Naive thymus-derived CD8-positive, alpha-beta T cell (primary cell): ENCODE data around the gene SPTSSA. TPM values are rescaled to one million over a fixed set of nuclear protein-coding genes. Genes with fewer than 3 reads are reported as not detected.
A peak's percentile ranks its signal among the peaks of the same experiment; 100 is the strongest.

Experiments used
- ATAC-seq, 2 donors: fragments of 150-1000 bp; cut with Tn5 transposase in 1 of 2; sonication (Bioruptor Pico), chemical (Tn5 transposase) in 1 of 2; 1 replicate in 1 of 2; 2 replicates in 1 of 2; pipeline ENCODE4 v1.10.0; 2021; ENCODE audit warnings: mild to moderate bottlenecking in 2 of 2, moderate library complexity in 2 of 2
- POLR2A ChIA-PET: fragments of 350-600 bp; sonication (Branson Sonifier 250); formaldehyde crosslinking; loops from one replicate; lab custom pipeline; 2021; ENCODE audit warnings: antibody characterized with exemption; lab: Charles Lee
- DNase-seq, 10 donors: peaks; one replicate each; pipeline versions ENCODE4 v3.0.0 to v3.0.0-alpha.2; 2020 to 2022
- H3K27ac Mint-ChIP-seq, 10 donors: one replicate each; pipeline ENCODE4 v1.8.0; 2020 to 2022; ENCODE audit warnings: mild to moderate bottlenecking in 10 of 10, mixed read lengths in 10 of 10, moderate library complexity in 4 of 10, inconsistent platforms in 1 of 10
- H3K27me3 Mint-ChIP-seq, 5 donors: one replicate each; pipeline ENCODE4 v1.8.0; 2021 to 2022; ENCODE audit warnings: mixed read lengths in 5 of 5
- H3K36me3 Mint-ChIP-seq, 3 donors: one replicate each; pipeline ENCODE4 v1.8.0; 2020 to 2022; ENCODE audit warnings: mixed read lengths in 3 of 3, mild to moderate bottlenecking in 2 of 3, inconsistent platforms in 1 of 3
- H3K4me1 Mint-ChIP-seq, 4 donors: one replicate each; pipeline ENCODE4 v1.8.0; 2021 to 2022; ENCODE audit warnings: mixed read lengths in 4 of 4
- H3K4me3 Mint-ChIP-seq, 10 donors: one replicate each; pipeline ENCODE4 v1.8.0; 2020 to 2022; ENCODE audit warnings: mild to moderate bottlenecking in 10 of 10, mixed read lengths in 10 of 10, moderate library complexity in 6 of 10, inconsistent platforms in 1 of 10
- H3K9me3 Mint-ChIP-seq, 9 donors: one replicate each; pipeline ENCODE4 v1.8.0; 2020 to 2022; ENCODE audit warnings: mixed read lengths in 9 of 9, mild to moderate bottlenecking in 3 of 9, inconsistent platforms in 1 of 9, moderate library complexity in 1 of 9
- polyA plus RNA-seq, 3 donors: library from polyadenylated mRNA; unstranded; fragments of 300-500 nt; fragmentation: Illumina TruSeq; gene quantifications; one replicate each; pipeline ENCODE4 v1.2.3, GENCODE V29; 2021
- total RNA-seq, 8 experiments: library from RNA in 2 of 8; stranded (reverse) in 2 of 8; gene quantifications; one replicate each; pipeline ENCODE4 v1.2.3 and lab custom pipeline; 2021 to 2026

SPTSSA gene
- total and polyA plus RNA-seq, 5 experiments from 2014 or later, result 3.9 to 11.4 (median 7.4) TPM

- Mint-ChIP-seq H3K36me3 (no peaks in the 10 kb centered on the region), H3K9me3 (no peaks in the 10 kb centered on the region), H3K27ac (no peak overlapping the region), H3K4me1 (peaks cover 10 to 21% (median 17%) of the 10 kb centered on the region in 4 donors), H3K27me3 (no peaks in the 10 kb centered on the region), H3K4me3 (no peak overlapping the region)
- POLR2A ChIA-PET, result no interaction called here
- no peak for ATAC-seq
- no peak for DNase-seq
Observed at GRCh38 chr14:34463598-34463961, 1.5 kb upstream of the SPTSSA start.

GRCh38 chr14:34461334-34462131 lies 507 bp downstream of the SPTSSA start:
- Mint-ChIP-seq H3K4me1 (peaks cover 9 to 19% (median 17%) of the 10 kb centered on the region in 4 donors), H3K27ac (peak overlapping the region; percentile 1 to 95 (median 90))

GRCh38 chr14:34460841-34461240 lies 1.2 kb downstream of the SPTSSA start:
- Mint-ChIP-seq H3K4me1 (peaks cover 9 to 19% (median 17%) of the 10 kb centered on the region in 4 donors), H3K27me3 (no peaks in the 10 kb centered on the region), H3K36me3 (peaks cover 0 to 2% (median 0%) of the 10 kb centered on the region in 3 donors), H3K27ac (peak overlapping the region in 8 of 10 donors; percentile 1 to 95 (median 60)), H3K4me3 (peak overlapping the region; percentile 72 to 96 (median 89)), H3K9me3 (no peaks in the 10 kb centered on the region)
- DNase-seq (no peak), ATAC-seq (no peak)
- POLR2A ChIA-PET, result no interaction called here

More at GRCh38 chr14:34461334-34462131, 507 bp downstream of the SPTSSA start:
- POLR2A ChIA-PET, result no interaction called here
- ATAC-seq (peak; percentile 5 to 21), DNase-seq (peak in 4 of 10 donors; percentile 1 to 24 (median 14))
- Mint-ChIP-seq H3K9me3 (no peaks in the 10 kb centered on the region), H3K27me3 (no peaks in the 10 kb centered on the region), H3K4me3 (peak overlapping the region; percentile 72 to 96 (median 89)), H3K36me3 (no peaks in the 10 kb centered on the region)

GRCh38 chr14:34460295-34460694 lies 1.7 kb downstream of the SPTSSA start:
- Mint-ChIP-seq H3K27me3 (no peaks in the 10 kb centered on the region), H3K9me3 (no peaks in the 10 kb centered on the region), H3K4me1 (peaks cover 9 to 19% (median 17%) of the 10 kb centered on the region in 4 donors), H3K36me3 (peaks cover 0 to 7% (median 0%) of the 10 kb centered on the region in 3 donors), H3K4me3 (peak overlapping the region in 5 of 10 donors; percentile 72 to 93 (median 89)), H3K27ac (no peak overlapping the region)
- ATAC-seq (no peak), DNase-seq (no peak)
- POLR2A ChIA-PET, result no interaction called here

GRCh38 chr14:34457186-34457585 lies 4.9 kb downstream of the SPTSSA start:
- peaks cover 7 to 15% (median 14%) of the 10 kb centered on the region in 4 donors for H3K4me1 Mint-ChIP-seq
- no peak for DNase-seq
- peak overlapping the region in 1 of 10 donors; percentile 35 for H3K27ac Mint-ChIP-seq
- no peaks in the 10 kb centered on the region for H3K9me3 Mint-ChIP-seq
- peaks cover 0 to 13% (median 7%) of the 10 kb centered on the region in 3 donors for H3K36me3 Mint-ChIP-seq
- POLR2A ChIA-PET, result no interaction called here
- ATAC-seq, result no peak
- no peak overlapping the region for H3K4me3 Mint-ChIP-seq
- no peaks in the 10 kb centered on the region for H3K27me3 Mint-ChIP-seq

GRCh38 chr14:34453226-34453625 lies 8.8 kb downstream of the SPTSSA start:
- POLR2A ChIA-PET, result no interaction called here
- DNase-seq (no peak), ATAC-seq (no peak)
- Mint-ChIP-seq H3K4me3 (no peak overlapping the region), H3K27me3 (no peaks in the 10 kb centered on the region), H3K4me1 (peaks cover 0 to 2% (median under 1%) of the 10 kb centered on the region in 4 donors), H3K36me3 (peaks cover 0 to 21% (median 12%) of the 10 kb centered on the region in 3 donors), H3K9me3 (no peaks in the 10 kb centered on the region), H3K27ac (no peak overlapping the region)

GRCh38 chr14:34452258-34452822 lies 9.7 kb downstream of the SPTSSA start:
- no peaks in the 10 kb centered on the region for H3K9me3 Mint-ChIP-seq
- DNase-seq, result no peak
- peaks cover 1 to 21% (median 13%) of the 10 kb centered on the region in 3 donors for H3K36me3 Mint-ChIP-seq
- peaks cover 0 to 2% (median under 1%) of the 10 kb centered on the region in 4 donors for H3K4me1 Mint-ChIP-seq
- no peak overlapping the region for H3K27ac Mint-ChIP-seq
- POLR2A ChIA-PET, result no interaction called here
- ATAC-seq, result no peak
- H3K4me3 Mint-ChIP-seq, result no peak overlapping the region
- H3K27me3 Mint-ChIP-seq, result no peaks in the 10 kb centered on the region

GRCh38 chr14:34450958-34451357 lies 11.1 kb downstream of the SPTSSA start:
- H3K9me3 Mint-ChIP-seq, result no peaks in the 10 kb centered on the region
- H3K4me3 Mint-ChIP-seq, result no peak overlapping the region
- ATAC-seq (no peak), DNase-seq (no peak)
- POLR2A ChIA-PET, result no interaction called here
- H3K4me1 Mint-ChIP-seq, result peaks cover 0 to 2% (median under 1%) of the 10 kb centered on the region in 4 donors
- H3K27me3 Mint-ChIP-seq, result no peaks in the 10 kb centered on the region
- H3K27ac Mint-ChIP-seq, result no peak overlapping the region
- H3K36me3 Mint-ChIP-seq, result peaks cover 4 to 26% (median 18%) of the 10 kb centered on the region in 3 donors

GRCh38 chr14:34450542-34450915 lies 11.5 kb downstream of the SPTSSA start:
- POLR2A ChIA-PET, result no interaction called here
- no peak overlapping the region for H3K4me3 Mint-ChIP-seq
- DNase-seq (no peak), ATAC-seq (no peak)
- H3K4me1 Mint-ChIP-seq, result peaks cover 0 to 2% (median under 1%) of the 10 kb centered on the region in 4 donors
- H3K36me3 Mint-ChIP-seq, result peaks cover 4 to 22% (median 18%) of the 10 kb centered on the region in 3 donors
- H3K27me3 Mint-ChIP-seq, result no peaks in the 10 kb centered on the region
- no peak overlapping the region for H3K27ac Mint-ChIP-seq
- no peaks in the 10 kb centered on the region for H3K9me3 Mint-ChIP-seq

- Mint-ChIP-seq H3K27me3 (no peaks in the 10 kb centered on the region), H3K4me3 (no peak overlapping the region), H3K27ac (no peak overlapping the region), H3K4me1 (peaks cover 0 to 2% (median under 1%) of the 10 kb centered on the region in 4 donors), H3K9me3 (no peaks in the 10 kb centered on the region), H3K36me3 (peaks cover 4 to 19% (median 18%) of the 10 kb centered on the region in 3 donors)
- POLR2A ChIA-PET, result no interaction called here
- ATAC-seq, result no peak
- DNase-seq, result no peak
Observed at GRCh38 chr14:34449819-34450541, 12.1 kb downstream of the SPTSSA start.

- no peaks in the 10 kb centered on the region for H3K27me3 Mint-ChIP-seq
- no peak for ATAC-seq
- DNase-seq, result no peak
- no peaks in the 10 kb centered on the region for H3K9me3 Mint-ChIP-seq
- H3K4me3 Mint-ChIP-seq, result no peak overlapping the region
- no peak overlapping the region for H3K27ac Mint-ChIP-seq
- peaks cover 0 to 3% (median 0%) of the 10 kb centered on the region in 3 donors for H3K36me3 Mint-ChIP-seq
- H3K4me1 Mint-ChIP-seq, result peaks cover 5 to 19% (median 15%) of the 10 kb centered on the region in 4 donors
- POLR2A ChIA-PET, result no interaction called here
Observed at GRCh38 chr14:34439090-34439489, 22.9 kb downstream of the SPTSSA start.

GRCh38 chr14:34438438-34438837 lies 23.6 kb downstream of the SPTSSA start:
- no peak for ATAC-seq
- peaks cover 0 to 3% (median 0%) of the 10 kb centered on the region in 3 donors for H3K36me3 Mint-ChIP-seq

More at GRCh38 chr14:34438438-34438837, 23.6 kb downstream of the SPTSSA start:
- Mint-ChIP-seq H3K9me3 (no peaks in the 10 kb centered on the region), H3K27ac (no peak overlapping the region), H3K4me1 (peaks cover 5 to 19% (median 15%) of the 10 kb centered on the region in 4 donors), H3K4me3 (no peak overlapping the region), H3K27me3 (no peaks in the 10 kb centered on the region)
- DNase-seq, result no peak
- POLR2A ChIA-PET, result no interaction called here
